Esophagus squamous epithelium (tissue), 5 donors: ENCODE measurements around the gene TTYH3. TPM values are rescaled to one million over a fixed set of nuclear protein-coding genes. Genes with fewer than 3 reads are reported as not detected.

Source experiments
- DNase-seq: peaks from one replicate; lab custom pipeline; 2025; lab: John Stamatoyannopoulos, UW
- H3K27ac ChIP-seq, 4 donors: fragments of 200-600 bp; sonication (generic); one replicate each; pipeline ENCODE4 v1.5.1; 2016 to 2019; ENCODE audit warnings: mild to moderate bottlenecking in 1 of 4
- H3K27me3 ChIP-seq, 4 donors: fragments of 200-600 bp; sonication (generic); 1 replicate in 3 of 4; 2 replicates in 1 of 4; pipeline versions ENCODE4 v1.5.1 to v1.6.0; 2017 to 2021; ENCODE audit warnings: antibody characterized with exemption in 1 of 4
- H3K36me3 ChIP-seq, 3 donors: fragments of 200-600 bp; sonication (generic); one replicate each; pipeline ENCODE4 v1.5.1; 2016 to 2019
- H3K4me1 ChIP-seq, 3 donors: fragments of 200-600 bp; sonication (generic); one replicate each; pipeline ENCODE4 v1.5.1; 2017 to 2019
- H3K4me3 ChIP-seq, 4 donors: fragments of 200-600 bp; sonication (generic); 1 replicate in 3 of 4; 2 replicates in 1 of 4; pipeline ENCODE4 v1.5.1; 2016 to 2019; ENCODE audit warnings: mild to moderate bottlenecking in 2 of 4, moderate library complexity in 1 of 4
- H3K9me3 ChIP-seq, 3 donors: fragments of 200-600 bp; sonication (generic); one replicate each; pipeline ENCODE4 v1.5.1; 2016 to 2019
- POLR2A ChIP-seq, 4 donors: fragments of 450-650 bp; IDR thresholded peaks; one replicate each; pipeline ENCODE4 v1.6.1; 2017; ENCODE audit warnings: antibody characterized with exemption in 4 of 4, mild to moderate bottlenecking in 4 of 4, moderate library complexity in 3 of 4
- WGBS, 2 donors: methylation state at CpG; one replicate each; pipeline ENCODE4 v1.1.5; 2018; 5-methylcytosine and 5-hydroxymethylcytosine counted together
- intact Hi-C: fragments of 100-400 bp; cut with DNase I; formaldehyde crosslinking; loops from one replicate; pipeline ENCODE4 v1.15.0; 2022
- total RNA-seq, 4 donors: library from RNA; depleted of rRNA; stranded (reverse); fragments of >200 nt; gene quantifications; one replicate each; pipeline ENCODE4 v1.1.0, GENCODE V29; 2016
- TF ChIP-seq, protein P1 (sequence below), 6 experiments: fragments of 450-650 bp in 4 of 6; fragments of 200-600 bp in 2 of 6; sonication (generic) in 2 of 6; IDR thresholded peaks; one replicate each; pipeline ENCODE4 v1.5.1; 2016 to 2019; ENCODE audit warnings: antibody characterized with exemption in 6 of 6, mild to moderate bottlenecking in 4 of 6, moderate library complexity in 4 of 6
- donor health status: DM: yes; HTN: yes; CAD: no.

TTYH3 gene
- total RNA-seq, 4 donors from 2014 or later = 4.7 to 23.1 (median 10.2) TPM

DNA sequence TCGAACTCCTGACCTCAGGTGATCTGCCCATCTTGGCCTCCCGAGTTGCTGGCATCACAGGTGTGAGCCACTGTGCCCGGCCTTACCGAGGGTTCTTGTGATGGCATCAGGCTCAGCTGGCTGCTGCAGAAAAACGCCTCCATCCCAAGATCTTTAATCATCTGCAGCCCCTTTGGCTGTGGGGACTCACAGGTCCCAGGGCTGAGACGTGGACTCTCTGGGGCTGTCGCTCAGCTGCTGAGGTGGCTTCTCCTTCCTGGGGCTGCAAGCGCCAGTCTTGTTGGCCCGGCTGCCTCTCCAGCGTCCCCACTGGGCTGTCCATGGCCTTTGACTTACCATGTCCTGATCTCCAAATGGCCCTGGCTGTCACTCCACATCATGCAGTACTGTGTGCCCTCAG, 76.3 kb downstream of the TTYH3 start:
- no peak overlapping the region for H3K4me3 ChIP-seq
- H3K4me1 ChIP-seq = peaks cover 0 to 22% (median 5%) of the 10 kb centered on the region in 3 donors
- DNase-seq = no peak
- no peaks in the 10 kb centered on the region for H3K36me3 ChIP-seq
- peaks cover 0 to 32% (median 0%) of the 10 kb centered on the region in 4 donors for H3K27me3 ChIP-seq
- TF ChIP-seq, protein P1, sequence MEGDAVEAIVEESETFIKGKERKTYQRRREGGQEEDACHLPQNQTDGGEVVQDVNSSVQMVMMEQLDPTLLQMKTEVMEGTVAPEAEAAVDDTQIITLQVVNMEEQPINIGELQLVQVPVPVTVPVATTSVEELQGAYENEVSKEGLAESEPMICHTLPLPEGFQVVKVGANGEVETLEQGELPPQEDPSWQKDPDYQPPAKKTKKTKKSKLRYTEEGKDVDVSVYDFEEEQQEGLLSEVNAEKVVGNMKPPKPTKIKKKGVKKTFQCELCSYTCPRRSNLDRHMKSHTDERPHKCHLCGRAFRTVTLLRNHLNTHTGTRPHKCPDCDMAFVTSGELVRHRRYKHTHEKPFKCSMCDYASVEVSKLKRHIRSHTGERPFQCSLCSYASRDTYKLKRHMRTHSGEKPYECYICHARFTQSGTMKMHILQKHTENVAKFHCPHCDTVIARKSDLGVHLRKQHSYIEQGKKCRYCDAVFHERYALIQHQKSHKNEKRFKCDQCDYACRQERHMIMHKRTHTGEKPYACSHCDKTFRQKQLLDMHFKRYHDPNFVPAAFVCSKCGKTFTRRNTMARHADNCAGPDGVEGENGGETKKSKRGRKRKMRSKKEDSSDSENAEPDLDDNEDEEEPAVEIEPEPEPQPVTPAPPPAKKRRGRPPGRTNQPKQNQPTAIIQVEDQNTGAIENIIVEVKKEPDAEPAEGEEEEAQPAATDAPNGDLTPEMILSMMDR (IDR thresholded peaks at IDR 0.05) = no peak
- no peak for TF ChIP-seq POLR2A (IDR thresholded peaks at IDR 0.05)
- 100% methylated on average over 4 of the region's 10 CpGs; no CpG with 5 or more reads in 1 of the 2 donors for WGBS, 2 donors
- intact Hi-C loops = no loop called here
- H3K27ac ChIP-seq = no peak overlapping the region
- no peaks in the 10 kb centered on the region for H3K9me3 ChIP-seq

DNA sequence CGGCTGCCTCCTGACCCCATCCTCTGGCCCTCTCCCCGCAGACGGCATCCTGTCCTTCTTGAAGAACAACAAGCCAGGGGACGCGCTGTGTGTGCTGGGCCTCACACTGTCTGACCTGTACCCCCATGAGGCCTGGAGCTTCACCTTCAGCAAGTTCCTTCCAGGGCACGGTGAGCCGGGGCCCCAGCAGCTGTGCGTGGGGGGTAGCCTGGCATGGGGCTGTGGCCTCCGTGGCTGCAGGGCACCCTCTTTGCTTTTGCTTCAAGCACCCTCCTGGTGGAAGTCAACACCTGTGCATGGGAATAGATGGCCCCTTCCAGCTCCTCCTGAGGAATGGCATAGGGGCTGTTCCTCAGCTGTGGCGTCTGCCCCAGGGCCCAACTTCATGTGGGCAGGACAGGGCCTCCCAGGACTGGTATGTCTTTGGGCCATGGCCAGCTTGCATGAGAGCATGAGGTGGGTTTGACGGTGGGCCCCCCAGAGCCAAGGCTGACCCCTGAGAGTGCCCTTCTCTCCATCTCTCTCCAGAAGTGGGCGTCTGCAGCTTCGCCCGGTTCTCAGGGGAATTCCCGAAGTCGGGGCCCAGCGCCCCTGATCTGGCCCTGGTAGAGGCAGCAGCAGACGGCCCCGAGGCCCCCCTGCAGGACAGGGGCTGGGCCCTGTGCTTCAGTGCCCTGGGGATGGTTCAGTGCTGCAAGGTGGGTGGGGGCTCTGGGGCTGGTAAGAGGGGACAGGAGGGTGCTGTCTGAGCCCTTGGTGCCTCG, 76.9 kb downstream of the TTYH3 start:
- TF ChIP-seq POLR2A (IDR thresholded peaks at IDR 0.05) = no peak
- TF ChIP-seq, protein P1 (IDR thresholded peaks at IDR 0.05) = no peak
- H3K4me3 ChIP-seq = no peak overlapping the region
- no peak for DNase-seq

GRCh38 chr7:2709553-2710285, 77.9 kb downstream of the TTYH3 start:
- no peaks in the 10 kb centered on the region for H3K9me3 ChIP-seq
- H3K4me3 ChIP-seq = peak overlapping the region in 3 of 4 donors; percentile 10 to 55 (median 24)
- intact Hi-C loops = no loop called here
- no peak overlapping the region for H3K27ac ChIP-seq
- TF ChIP-seq, protein P1 (IDR thresholded peaks at IDR 0.05) = peak; percentile 79 to 94 (median 84)
- TF ChIP-seq POLR2A (IDR thresholded peaks at IDR 0.05) = no peak
- H3K4me1 ChIP-seq = peaks cover 0 to 28% (median 5%) of the 10 kb centered on the region in 3 donors
- no peaks in the 10 kb centered on the region for H3K36me3 ChIP-seq
- peaks cover 0 to 32% (median 0%) of the 10 kb centered on the region in 4 donors for H3K27me3 ChIP-seq
- DNase-seq = no peak
- WGBS, 2 donors = 32 to 53% methylated on average over 9 to 13 of the region's 35 CpGs

More for the DNA sequence above, 76.9 kb downstream of the TTYH3 start:
- Histone ChIP-seq H3K36me3 (no peaks in the 10 kb centered on the region), H3K4me1 (peaks cover 0 to 28% (median 5%) of the 10 kb centered on the region in 3 donors), H3K9me3 (no peaks in the 10 kb centered on the region), H3K27ac (no peak overlapping the region), H3K27me3 (peaks cover 0 to 32% (median 0%) of the 10 kb centered on the region in 4 donors)
- WGBS, 2 donors = 57 to 82% methylated on average over 1 to 4 of the region's 20 CpGs
- intact Hi-C loops = no loop called here

DNA sequence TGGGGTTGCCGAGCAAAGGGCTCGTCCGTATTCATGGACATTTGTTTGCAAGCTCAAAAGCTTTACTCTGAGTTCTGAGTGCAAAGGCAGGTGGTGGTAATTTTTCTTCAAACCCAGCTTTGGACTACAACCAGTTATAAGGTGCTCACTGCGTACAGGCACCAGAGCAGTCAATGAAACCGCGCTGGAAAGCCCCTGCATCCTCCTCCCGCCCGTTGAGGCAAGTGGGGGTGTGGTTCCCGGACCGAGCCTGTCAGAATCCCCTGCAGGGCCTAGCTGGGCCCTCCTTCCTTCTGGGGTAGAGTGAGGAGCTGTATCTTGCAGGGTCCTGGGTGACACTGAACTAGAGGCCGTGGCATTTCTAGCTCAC, 78.5 kb downstream of the TTYH3 start:
- Histone ChIP-seq H3K4me1 (peaks cover 0 to 28% (median 5%) of the 10 kb centered on the region in 3 donors), H3K27ac (no peak overlapping the region), H3K9me3 (no peaks in the 10 kb centered on the region), H3K36me3 (no peaks in the 10 kb centered on the region), H3K4me3 (peak overlapping the region in 3 of 4 donors; percentile 10 to 55 (median 24)), H3K27me3 (peaks cover 0 to 32% (median 0%) of the 10 kb centered on the region in 4 donors)
- WGBS, 2 donors = 79 to 92% methylated on average over 3 to 7 of the region's 11 CpGs
- TF ChIP-seq, protein P1 (IDR thresholded peaks at IDR 0.05) = no peak
- no peak for TF ChIP-seq POLR2A (IDR thresholded peaks at IDR 0.05)
- DNase-seq = no peak
- intact Hi-C loops = no loop called here
